ENCODE measurements around the gene PARP11. TPM values are rescaled to one million over a fixed set of nuclear protein-coding genes. Genes with fewer than 3 reads are reported as not detected.

The PARP11 gene
- total RNA-seq, 1 donor = 5.6 TPM

DNA sequence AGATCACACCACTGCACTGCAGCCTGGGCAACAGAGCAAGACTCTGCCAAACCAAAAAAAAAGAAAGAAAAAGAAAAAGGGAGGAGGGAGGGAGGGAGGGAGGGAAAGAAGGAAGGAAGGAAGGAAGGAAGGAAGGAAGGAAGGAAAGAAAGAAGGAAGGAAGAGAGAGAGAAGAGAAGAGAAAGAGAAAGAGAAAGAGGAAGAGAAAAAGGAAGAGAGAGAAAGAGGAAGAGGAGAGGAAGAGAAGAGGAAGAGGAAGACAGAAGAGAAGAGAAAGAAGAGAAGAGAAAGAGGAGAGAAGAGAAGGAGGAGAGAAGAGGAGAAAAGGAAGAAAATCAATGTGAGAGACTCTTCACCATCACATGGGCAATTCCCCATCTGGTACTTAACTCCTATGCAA is 62.7 kb downstream of the PARP11 start:
- H3K4me3 ChIP-seq (ENCODE audit: low read depth, low read length) = no peak overlapping the region
- no peak for TF ChIP-seq CTCF (IDR thresholded peaks at IDR 0.05; ENCODE audit: insufficient read depth, low read length)
- DNase-seq (ENCODE audit: low read depth) = no peak

GRCh38 chr12:3810016-3810370 is 63.2 kb downstream of the PARP11 start:
- no peak for DNase-seq (ENCODE audit: low read depth)
- no peak for TF ChIP-seq CTCF (IDR thresholded peaks at IDR 0.05; ENCODE audit: insufficient read depth, low read length)
- no peak overlapping the region for H3K4me3 ChIP-seq (ENCODE audit: low read depth, low read length)

DNA sequence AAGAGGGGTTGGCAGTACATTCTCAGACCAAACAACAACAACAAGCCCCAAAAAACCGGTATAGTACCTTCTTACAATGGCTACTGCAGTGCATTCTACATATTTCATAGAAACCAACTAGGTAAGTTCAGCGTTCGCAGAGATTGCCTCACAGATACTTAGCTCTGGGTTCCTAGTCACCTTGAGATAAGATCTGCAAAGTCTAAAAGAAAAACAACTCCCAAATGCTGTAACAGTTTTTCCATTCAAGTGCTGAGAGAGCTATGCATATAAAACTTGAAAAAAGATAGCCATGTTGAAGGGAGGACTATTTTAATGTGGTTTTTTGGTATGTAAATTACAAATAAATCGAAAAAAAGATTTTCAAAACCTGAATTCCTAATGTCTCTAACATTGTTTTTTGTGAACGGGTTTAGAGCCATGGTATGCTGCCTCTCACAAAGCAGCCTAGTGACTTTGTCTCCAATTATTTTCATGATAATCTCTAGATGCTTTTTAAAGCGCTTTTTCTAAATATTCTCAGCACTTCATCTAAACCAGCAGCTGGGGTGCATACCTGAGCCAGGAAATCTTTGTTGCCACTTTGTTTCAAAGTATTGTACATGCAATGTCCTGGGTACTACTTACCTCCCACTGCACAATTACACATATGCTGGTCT is 63.7 kb downstream of the PARP11 start:
- no peak for DNase-seq (ENCODE audit: low read depth)
- no peak overlapping the region for H3K4me3 ChIP-seq (ENCODE audit: low read depth, low read length)
- TF ChIP-seq CTCF (IDR thresholded peaks at IDR 0.05; ENCODE audit: insufficient read depth, low read length) = no peak

- no peak overlapping the region for H3K4me3 ChIP-seq (ENCODE audit: low read depth, low read length)
- no peak for DNase-seq (ENCODE audit: low read depth)
- no peak for TF ChIP-seq CTCF (IDR thresholded peaks at IDR 0.05; ENCODE audit: insufficient read depth, low read length)
These were observed 68.1 kb downstream of the PARP11 start for GRCh38 chr12:3805077-3805476.

GRCh38 chr12:3803865-3804472 is 69.2 kb downstream of the PARP11 start:
- peak; percentile 88 for TF ChIP-seq CTCF (IDR thresholded peaks at IDR 0.05; ENCODE audit: insufficient read depth, low read length)
- peak; percentile 78 for DNase-seq (ENCODE audit: low read depth)

DNA sequence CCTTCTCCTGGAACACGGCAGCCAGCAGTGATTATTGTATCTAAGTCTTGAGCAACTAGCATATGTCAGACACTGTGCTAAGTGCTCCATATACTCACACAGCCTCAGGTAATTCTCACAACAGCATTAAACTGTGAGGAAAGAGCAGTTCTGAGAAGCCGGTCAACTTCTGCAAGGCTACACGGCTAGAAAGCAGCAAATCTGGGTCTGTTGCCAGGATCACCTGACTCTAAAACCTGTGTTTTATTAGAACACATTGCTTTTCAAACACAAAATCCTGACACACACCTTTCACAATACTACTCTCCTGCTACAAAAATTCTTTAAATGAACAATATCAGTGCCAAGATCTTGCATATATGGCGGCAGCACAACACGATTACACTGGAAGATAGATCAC is 70.5 kb downstream of the PARP11 start:
- no peak for TF ChIP-seq CTCF (IDR thresholded peaks at IDR 0.05; ENCODE audit: insufficient read depth, low read length)
- H3K4me3 ChIP-seq (ENCODE audit: low read depth, low read length) = no peak overlapping the region
- no peak for DNase-seq (ENCODE audit: low read depth)

More at GRCh38 chr12:3803865-3804472, 69.2 kb downstream of the PARP11 start:
- no peak overlapping the region for H3K4me3 ChIP-seq (ENCODE audit: low read depth, low read length)

Measured in fibroblast of the aortic adventitia (primary cell).